Measurements from ENCODE around the gene SAMD8. TPM values are rescaled to one million over a fixed set of nuclear protein-coding genes. Genes with fewer than 3 reads are reported as not detected.
A peak's percentile ranks its signal among the peaks of the same experiment; 100 is the strongest.
"Not testable (repeated sequence)": the region's sequence is repeated elsewhere in the genome, so short reads cannot be mapped to it uniquely, and the experiment has no call there.

Gene SAMD8
- total RNA-seq, 2 experiments from 2014 or later: 17.4 to 18.2 TPM

DNA sequence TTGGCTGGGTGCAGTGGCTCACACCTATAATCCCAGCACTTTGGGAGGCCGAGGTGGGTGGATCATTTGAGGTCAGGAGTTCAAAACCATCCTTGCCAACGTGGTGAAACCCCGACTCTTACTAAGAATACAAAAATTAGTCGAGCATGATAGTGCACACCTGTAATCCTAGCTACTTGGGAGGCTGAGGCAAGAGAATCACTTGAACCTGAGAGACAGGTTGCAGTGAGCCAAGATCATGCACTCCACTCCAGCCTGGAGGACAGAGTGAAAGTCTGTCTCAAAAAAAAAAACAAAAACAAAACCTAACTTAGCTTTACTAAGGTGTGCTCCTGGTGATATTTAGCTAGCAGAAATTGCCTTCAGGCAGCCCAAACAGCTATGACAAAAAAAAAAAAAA, 74.9 kb downstream of the SAMD8 start:
- CTCF ChIA-PET: interaction anchor here (4.1 to 16.6 kb wide), 3 partner anchors 13 to 46 kb away, joined by 55 to 279 read pairs (median 58); partner anchors contain the start of genes COMTD1 and VDAC2
- H3K27ac Mint-ChIP-seq: peak overlapping the region; percentile 66
- H3K4me3 Mint-ChIP-seq: no peak overlapping the region
- peaks cover 8% of the 10 kb centered on the region for H3K36me3 Mint-ChIP-seq (ENCODE audit: low read depth)
- POLR2A ChIA-PET: interaction anchor here (0.6 kb wide), 1 partner anchor 8 kb away, joined by 3 read pairs; no protein-coding TSS in a partner anchor
- ATAC-seq: no peak
- H3K9me3 Mint-ChIP-seq (ENCODE audit: insufficient read depth): no peaks in the 10 kb centered on the region
- H3K4me1 Mint-ChIP-seq (ENCODE audit: low read depth): peaks cover 24% of the 10 kb centered on the region
- no peak for DNase-seq
- H3K27me3 Mint-ChIP-seq (ENCODE audit: low read depth): no peaks in the 10 kb centered on the region

DNA sequence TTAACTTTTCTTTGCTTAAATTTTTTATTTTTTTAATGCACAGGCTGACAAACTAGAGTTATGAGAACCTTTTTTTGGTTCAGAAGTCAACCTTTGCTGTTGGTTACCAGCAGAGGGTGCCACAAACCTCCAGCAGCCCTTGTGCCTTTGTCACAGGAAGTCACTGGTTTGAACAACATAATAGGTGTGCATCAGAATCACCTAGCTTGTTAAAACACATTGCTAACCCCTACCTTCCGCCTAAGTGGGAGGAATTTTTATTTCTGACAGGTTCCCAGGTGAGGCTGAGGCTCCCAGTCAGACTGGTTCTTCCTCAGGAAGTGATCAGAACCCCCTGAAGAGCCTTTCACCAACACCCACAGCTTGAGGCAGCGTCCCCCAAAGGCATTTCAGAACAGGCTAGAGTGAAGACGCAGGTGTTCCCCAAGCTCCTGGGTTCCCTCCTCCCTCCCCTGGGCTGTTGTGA, 76.5 kb downstream of the SAMD8 start:
- POLR2A ChIA-PET: interaction anchor here (1.0 to 1.9 kb wide), 5 partner anchors 10 to 76 kb away, joined by 3 to 18 read pairs (median 7); partner anchors contain the start of genes SAMD8 and VDAC2
- peaks cover 19% of the 10 kb centered on the region for H3K4me1 Mint-ChIP-seq (ENCODE audit: low read depth)
- ATAC-seq (peak; percentile 92), DNase-seq (peak; percentile 85)
- H3K27ac Mint-ChIP-seq: peak overlapping the region; percentile 93
- peaks cover under 1% of the 10 kb centered on the region for H3K36me3 Mint-ChIP-seq (ENCODE audit: low read depth)
- CTCF ChIA-PET: interaction anchor here (0.7 to 16.6 kb wide), 24 partner anchors 10 to 152 kb away, joined by 3 to 279 read pairs (median 7); partner anchors contain the start of genes COMTD1, SAMD8 and VDAC2
- H3K9me3 Mint-ChIP-seq (ENCODE audit: insufficient read depth): no peaks in the 10 kb centered on the region
- H3K4me3 Mint-ChIP-seq: no peak overlapping the region
- H3K27me3 Mint-ChIP-seq (ENCODE audit: low read depth): no peaks in the 10 kb centered on the region

DNA sequence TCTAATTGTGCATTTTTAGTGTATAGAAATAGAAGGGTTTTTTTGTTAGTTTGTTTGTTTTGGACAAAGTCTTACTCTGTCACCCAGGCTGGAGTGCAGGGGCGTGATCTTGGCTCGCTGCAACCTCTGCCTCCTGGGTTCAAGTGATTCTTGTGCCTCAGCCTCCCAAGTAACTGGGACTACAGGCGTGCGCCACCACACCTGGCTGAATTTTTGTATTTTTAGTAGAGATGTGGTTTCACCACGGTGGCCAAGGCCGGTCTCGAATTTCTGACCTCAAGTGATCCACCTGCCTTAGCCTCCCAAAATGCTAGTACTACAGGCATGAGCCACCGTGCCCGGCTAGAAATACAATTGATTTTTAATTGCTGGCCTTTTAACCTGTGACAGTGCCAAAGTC, 77.1 kb downstream of the SAMD8 start:
- not testable (repeated sequence) for H3K4me3 Mint-ChIP-seq; ATAC-seq; H3K36me3 Mint-ChIP-seq (ENCODE audit: low read depth); H3K9me3 Mint-ChIP-seq (ENCODE audit: insufficient read depth); H3K27me3 Mint-ChIP-seq (ENCODE audit: low read depth); DNase-seq
- peaks cover 19% of the 10 kb centered on the region for H3K4me1 Mint-ChIP-seq (ENCODE audit: low read depth)
- peak overlapping the region; percentile 93 for H3K27ac Mint-ChIP-seq
- CTCF ChIA-PET: interaction anchor here (0.7 to 16.6 kb wide), 24 partner anchors 10 to 153 kb away, joined by 3 to 279 read pairs (median 7); partner anchors contain the start of genes COMTD1, SAMD8 and VDAC2
- POLR2A ChIA-PET: interaction anchor here (1.0 to 1.9 kb wide), 4 partner anchors 22 to 77 kb away, joined by 3 to 18 read pairs (median 8); partner anchors contain the start of genes SAMD8 and VDAC2

DNA sequence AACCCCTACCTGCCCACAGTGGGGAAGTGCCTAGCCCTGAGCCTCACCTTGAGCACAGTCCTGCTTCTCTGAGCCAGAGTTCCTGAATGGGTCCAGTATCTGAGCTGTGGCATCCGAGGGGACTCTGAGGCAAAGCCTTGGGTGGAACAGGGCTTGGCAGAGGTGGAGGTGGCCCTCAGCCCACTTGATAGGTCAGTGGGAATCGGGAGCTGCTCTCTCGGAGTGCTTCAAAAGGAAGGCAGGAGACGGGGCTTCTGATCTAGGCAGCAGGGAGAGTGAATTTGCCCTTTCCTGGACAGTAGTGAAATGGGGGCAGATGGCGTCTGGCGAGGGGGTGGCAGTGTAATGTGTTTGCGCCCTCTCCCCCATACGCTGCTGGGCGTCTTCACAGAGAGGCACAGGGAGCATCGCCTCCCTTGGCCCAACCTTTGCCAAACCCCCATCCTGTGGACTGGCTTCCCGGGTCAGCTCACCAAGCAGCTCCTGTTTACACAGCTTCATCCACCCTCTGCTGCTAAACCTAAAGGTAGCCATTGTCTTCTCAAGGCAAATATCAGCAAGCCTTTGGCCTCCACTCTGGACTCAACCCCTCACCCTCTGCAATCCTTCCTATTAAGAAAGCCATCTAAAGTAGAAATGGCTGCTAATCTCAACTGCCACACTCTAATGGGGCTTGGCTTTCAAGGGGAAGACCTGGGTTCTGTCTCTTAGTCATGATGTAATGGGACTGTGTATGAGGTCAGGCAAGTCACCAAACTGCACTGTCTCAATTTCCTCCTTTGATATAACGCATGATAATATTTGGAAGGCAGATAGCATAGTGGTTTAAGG, 78.0 kb downstream of the SAMD8 start:
- Mint-ChIP-seq H3K4me1 (ENCODE audit: low read depth) (peaks cover 19% of the 10 kb centered on the region), H3K36me3 (ENCODE audit: low read depth) (peaks cover 4% of the 10 kb centered on the region), H3K9me3 (ENCODE audit: insufficient read depth) (no peaks in the 10 kb centered on the region), H3K27ac (no peak overlapping the region), H3K4me3 (no peak overlapping the region), H3K27me3 (ENCODE audit: low read depth) (no peaks in the 10 kb centered on the region)
- no peak for DNase-seq
- ChIA-PET CTCF (interaction anchor here (2.4 to 16.6 kb wide), 4 partner anchors 9 to 43 kb away, joined by 34 to 279 read pairs (median 56); partner anchors contain the start of genes COMTD1 and VDAC2), POLR2A (interaction anchor here (0.8 to 1.3 kb wide), 2 partner anchors 21 to 22 kb away, joined by 3 read pairs; partner anchors contain the start of gene VDAC2)
- ATAC-seq: no peak

DNA sequence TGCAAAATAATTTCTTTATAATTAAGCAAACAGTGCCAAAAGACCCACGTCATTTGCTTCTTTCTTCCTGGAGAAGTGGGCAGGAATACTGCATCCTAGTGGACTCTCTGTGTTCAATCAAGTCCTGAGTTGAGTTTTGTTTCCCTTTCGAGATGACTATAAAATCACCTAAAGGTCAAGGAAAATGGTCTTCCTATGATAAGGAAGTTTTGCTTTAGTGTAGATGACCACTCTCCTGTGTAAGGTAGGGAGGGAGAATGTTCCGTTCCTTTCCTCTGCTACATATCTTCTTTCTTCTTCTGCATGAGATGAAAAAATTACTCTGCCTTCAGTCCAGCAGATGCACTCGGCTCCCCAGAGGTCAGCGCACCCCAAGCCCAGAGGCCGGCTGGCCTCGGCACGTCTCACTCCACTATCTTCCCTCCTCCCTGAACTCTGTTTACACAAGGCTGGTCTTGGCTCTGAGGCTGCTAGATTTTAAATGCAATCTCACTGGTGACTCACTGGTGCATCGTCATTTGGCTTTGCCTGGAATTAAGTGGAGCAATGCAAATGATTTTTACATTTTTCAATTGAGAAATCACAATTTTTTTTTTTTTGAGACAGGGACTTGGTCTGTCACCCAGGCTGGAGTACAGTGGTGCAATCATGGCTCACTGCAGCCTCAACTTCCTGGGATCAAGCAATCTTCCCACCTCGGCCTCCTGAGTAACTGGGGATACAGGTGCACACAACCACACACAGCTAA, 80.5 kb downstream of the SAMD8 start:
- ATAC-seq: no peak
- ChIA-PET CTCF (interaction anchor here (1.3 to 16.6 kb wide), 2 partner anchors 10 to 41 kb away, joined by 3 to 279 read pairs; partner anchors contain the start of gene COMTD1), POLR2A (no interaction called here)

DNA sequence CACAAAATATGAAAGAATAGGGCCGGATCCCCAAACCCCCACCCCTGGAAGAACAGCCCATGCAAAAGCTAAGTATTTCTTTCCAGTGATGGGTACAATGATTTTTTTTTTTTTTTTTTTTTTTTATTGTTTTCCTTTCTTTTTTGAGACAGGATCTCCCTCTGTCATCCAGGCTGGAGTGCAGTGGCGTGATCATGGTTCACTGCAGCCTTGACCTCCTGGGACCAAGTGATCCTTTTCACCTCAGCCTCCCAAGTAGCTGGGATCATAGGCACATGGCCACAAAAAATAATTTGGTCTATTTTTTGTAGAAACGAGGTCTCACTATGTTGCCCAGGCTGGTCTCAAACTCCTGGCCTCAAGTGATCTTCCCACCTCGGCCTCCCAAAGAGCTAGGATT, 83.2 kb downstream of the SAMD8 start:
- ATAC-seq; H3K36me3 Mint-ChIP-seq (ENCODE audit: low read depth); H3K27ac Mint-ChIP-seq; DNase-seq; H3K27me3 Mint-ChIP-seq (ENCODE audit: low read depth); H3K4me3 Mint-ChIP-seq; H3K4me1 Mint-ChIP-seq (ENCODE audit: low read depth); H3K9me3 Mint-ChIP-seq (ENCODE audit: insufficient read depth): not testable (repeated sequence)
- ChIA-PET CTCF (interaction anchor here (1.0 kb wide), 1 partner anchor 41 kb away, joined by 3 read pairs; the partner anchor contains the start of gene COMTD1), POLR2A (interaction anchor here (0.7 kb wide), 1 partner anchor 8 kb away, joined by 3 read pairs; no protein-coding TSS in a partner anchor)

More for the DNA sequence above, 80.5 kb downstream of the SAMD8 start:
- peaks cover 4% of the 10 kb centered on the region for H3K36me3 Mint-ChIP-seq (ENCODE audit: low read depth)
- peaks cover 11% of the 10 kb centered on the region for H3K4me1 Mint-ChIP-seq (ENCODE audit: low read depth)
- no peak overlapping the region for H3K27ac Mint-ChIP-seq
- DNase-seq: no peak
- H3K9me3 Mint-ChIP-seq (ENCODE audit: insufficient read depth): no peaks in the 10 kb centered on the region
- no peak overlapping the region for H3K4me3 Mint-ChIP-seq
- H3K27me3 Mint-ChIP-seq (ENCODE audit: low read depth): no peaks in the 10 kb centered on the region

DNA sequence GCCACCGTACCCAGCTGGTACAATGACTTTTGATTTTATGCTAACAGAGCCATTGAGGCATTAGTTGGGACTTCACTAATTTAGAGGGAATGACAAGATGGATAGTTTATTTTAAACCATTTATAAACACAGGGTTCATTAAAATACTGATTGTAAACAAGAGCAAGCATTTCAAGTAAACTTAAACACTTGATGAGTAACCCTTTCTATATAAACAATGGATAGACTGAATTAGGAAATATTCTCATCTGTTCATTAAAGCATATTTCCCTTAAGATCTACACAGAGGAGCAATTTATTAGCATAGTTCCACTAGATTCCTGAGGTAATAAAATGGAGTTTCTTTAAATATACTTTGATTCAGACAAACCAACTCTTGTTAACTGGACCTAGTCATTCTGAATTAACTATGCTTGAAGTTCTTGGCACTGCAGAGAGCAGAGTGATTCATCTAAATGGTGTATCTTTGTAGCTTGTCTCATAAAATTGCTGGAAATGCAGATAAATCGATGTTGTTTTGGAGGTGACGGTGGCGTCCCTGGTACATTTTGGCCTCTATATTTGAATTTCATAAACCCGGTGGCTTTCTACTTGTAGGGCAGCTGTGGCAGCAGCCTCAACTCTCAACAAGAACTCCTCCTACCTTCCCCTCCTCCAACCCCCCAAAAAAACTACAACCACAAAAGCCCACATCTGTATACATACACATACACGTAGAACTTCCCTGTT, 83.7 kb downstream of the SAMD8 start:
- POLR2A ChIA-PET: no interaction called here
- Mint-ChIP-seq H3K4me1 (ENCODE audit: low read depth) (peaks cover 4% of the 10 kb centered on the region), H3K4me3 (no peak overlapping the region), H3K27me3 (ENCODE audit: low read depth) (no peaks in the 10 kb centered on the region), H3K9me3 (ENCODE audit: insufficient read depth) (no peaks in the 10 kb centered on the region), H3K27ac (no peak overlapping the region), H3K36me3 (ENCODE audit: low read depth) (peaks cover 4% of the 10 kb centered on the region)
- ATAC-seq (no peak), DNase-seq (no peak)
- CTCF ChIA-PET: interaction anchor here (1.0 to 6.6 kb wide), 3 partner anchors 7 to 40 kb away, joined by 3 to 55 read pairs (median 6); partner anchors contain the start of gene COMTD1

DNA sequence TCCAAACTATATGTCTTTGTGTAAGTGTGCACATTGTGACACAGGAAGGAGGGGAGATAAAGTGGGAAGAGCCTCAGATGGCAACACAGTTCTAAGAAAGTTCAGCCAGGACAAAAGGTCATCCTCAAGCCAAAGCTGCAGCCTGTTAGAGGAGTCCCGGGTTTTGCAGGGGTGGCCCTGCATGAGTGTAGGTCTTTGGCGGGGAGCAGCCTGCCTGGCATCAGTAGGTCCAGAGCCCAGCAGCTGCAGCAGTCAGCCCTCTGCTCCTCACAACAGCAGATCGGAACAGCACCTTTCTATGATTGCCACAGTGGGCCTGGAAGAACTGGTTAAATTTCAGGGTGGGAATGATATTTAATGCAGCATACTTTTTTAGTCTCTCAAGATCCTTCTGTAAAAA, 85.6 kb downstream of the SAMD8 start:
- Mint-ChIP-seq H3K9me3 (ENCODE audit: insufficient read depth) (no peaks in the 10 kb centered on the region), H3K27ac (no peak overlapping the region), H3K4me3 (no peak overlapping the region), H3K36me3 (ENCODE audit: low read depth) (peaks cover 4% of the 10 kb centered on the region), H3K4me1 (ENCODE audit: low read depth) (peaks cover 9% of the 10 kb centered on the region), H3K27me3 (ENCODE audit: low read depth) (no peaks in the 10 kb centered on the region)
- ChIA-PET CTCF (interaction anchor here (0.9 to 6.6 kb wide), 3 partner anchors 9 to 39 kb away, joined by 3 to 55 read pairs (median 3); partner anchors contain the start of gene COMTD1), POLR2A (interaction anchor here (1.8 kb wide), 1 partner anchor 13 kb away, joined by 6 read pairs; no protein-coding TSS in a partner anchor)
- ATAC-seq (no peak), DNase-seq (no peak)

DNA sequence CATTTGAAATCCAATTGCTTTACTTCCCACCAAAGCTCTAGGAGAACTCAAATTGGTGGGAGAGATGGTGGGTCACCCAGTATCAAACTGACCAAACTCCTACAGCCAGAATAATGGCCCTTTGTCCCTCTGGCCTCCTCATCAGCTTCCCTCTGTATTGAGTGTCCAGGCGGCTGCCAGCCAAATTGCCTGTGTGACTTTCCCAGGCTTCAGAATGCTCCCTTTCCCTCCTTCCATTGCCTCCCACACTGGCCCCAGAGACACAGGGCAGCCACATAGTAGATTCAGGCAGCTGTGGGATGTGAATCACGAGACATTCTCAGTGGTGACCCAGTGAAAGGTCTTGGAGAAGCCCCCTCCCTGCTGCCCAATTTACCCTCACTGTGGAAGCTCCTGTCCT, 86.5 kb downstream of the SAMD8 start:
- Mint-ChIP-seq H3K27ac (no peak overlapping the region), H3K4me1 (ENCODE audit: low read depth) (peaks cover 10% of the 10 kb centered on the region), H3K4me3 (no peak overlapping the region), H3K36me3 (ENCODE audit: low read depth) (peaks cover 4% of the 10 kb centered on the region), H3K9me3 (ENCODE audit: insufficient read depth) (no peaks in the 10 kb centered on the region), H3K27me3 (ENCODE audit: low read depth) (no peaks in the 10 kb centered on the region)
- CTCF ChIA-PET: interaction anchor here (0.8 to 6.6 kb wide), 4 partner anchors 10 to 34 kb away, joined by 3 to 55 read pairs (median 3); no protein-coding TSS in a partner anchor
- DNase-seq (no peak), ATAC-seq (no peak)
- POLR2A ChIA-PET: interaction anchor here (0.7 to 1.0 kb wide), 2 partner anchors 10 to 12 kb away, joined by 3 read pairs; no protein-coding TSS in a partner anchor

DNA sequence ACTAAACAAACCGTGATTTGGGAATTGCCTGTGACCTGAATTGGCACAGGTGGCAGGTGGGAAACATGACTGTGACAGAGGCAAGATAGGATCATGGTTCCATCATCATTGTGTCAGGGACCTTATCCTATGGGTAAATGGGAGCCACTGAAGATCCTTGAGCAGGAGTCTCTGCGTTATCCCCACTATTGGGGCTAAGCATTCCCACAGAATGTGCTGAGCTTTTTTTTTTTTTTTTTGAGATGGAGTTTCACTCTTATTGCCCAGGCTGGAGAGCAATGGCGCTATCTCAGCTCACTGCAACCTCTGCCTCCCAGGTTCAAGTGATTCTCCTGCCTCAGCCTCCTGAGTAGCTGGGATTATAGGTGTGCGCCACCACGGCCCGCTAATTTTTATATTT, 88.5 kb downstream of the SAMD8 start:
- CTCF ChIA-PET: interaction anchor here (1.6 to 6.6 kb wide), 3 partner anchors 11 to 36 kb away, joined by 4 to 55 read pairs (median 12); partner anchors contain the start of genes COMTD1 and VDAC2
- POLR2A ChIA-PET: interaction anchor here (1.4 to 2.1 kb wide), 2 partner anchors 10 to 11 kb away, joined by 6 to 7 read pairs; no protein-coding TSS in a partner anchor
- H3K4me3 Mint-ChIP-seq; H3K4me1 Mint-ChIP-seq (ENCODE audit: low read depth); ATAC-seq; H3K36me3 Mint-ChIP-seq (ENCODE audit: low read depth); H3K27me3 Mint-ChIP-seq (ENCODE audit: low read depth); DNase-seq; H3K9me3 Mint-ChIP-seq (ENCODE audit: insufficient read depth); H3K27ac Mint-ChIP-seq: not testable (repeated sequence)

All from activated CD8-positive, alpha-beta T cell treated with anti-CD3 and anti-CD28 coated beads, Interleukin-2, amount 10 ng/mL, durations not matched to agents 7 days and 5 days (primary cell).